T-helper 2 cell (primary cell): ENCODE measurements around the gene EBLN1.

Source experiments
- DNase-seq, 5 experiments: peaks; one replicate each; pipeline versions ENCODE4 v3.0.0 to v3.0.0-alpha.2; 2012 to 2022
- total RNA-seq, 2 donors: gene quantifications; one replicate each; lab custom pipeline; 2026; lab: John Stamatoyannopoulos, UW

EBLN1 gene
- total RNA-seq = 0 reads per million in 2 donors

GRCh38 chr10:22217842-22218241, at the start of gene EBLN1:
Gene EBLN1 (minus strand): TSS chr10:22218015. CDS start chr10:22209983, 8,032 bp downstream.
- DNase-seq = no peak

GRCh38 chr10:22265839-22266537, 48.2 kb upstream of the EBLN1 start:
- DNase-seq = no peak

DNA sequence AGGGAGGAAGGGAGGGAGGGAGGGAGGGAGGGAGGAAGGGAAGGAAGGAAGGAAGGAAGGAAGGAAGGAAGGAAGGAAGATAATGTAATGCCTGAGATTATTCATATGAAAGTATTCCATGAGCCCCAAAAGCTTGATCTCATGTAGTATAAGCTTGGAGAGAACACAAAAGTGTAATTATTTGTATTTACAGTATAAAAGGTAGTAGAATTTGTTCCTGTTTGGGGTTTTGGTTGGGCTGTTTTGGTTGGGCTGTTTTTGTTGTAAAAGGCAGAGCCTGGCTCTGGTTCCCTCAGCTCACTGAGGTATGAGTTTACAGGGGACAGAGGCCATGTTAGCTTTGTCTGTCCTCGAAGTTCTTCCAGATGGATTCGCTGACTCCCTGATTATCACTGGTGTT, 45.3 kb upstream of the EBLN1 start:
- DNase-seq = no peak

DNA sequence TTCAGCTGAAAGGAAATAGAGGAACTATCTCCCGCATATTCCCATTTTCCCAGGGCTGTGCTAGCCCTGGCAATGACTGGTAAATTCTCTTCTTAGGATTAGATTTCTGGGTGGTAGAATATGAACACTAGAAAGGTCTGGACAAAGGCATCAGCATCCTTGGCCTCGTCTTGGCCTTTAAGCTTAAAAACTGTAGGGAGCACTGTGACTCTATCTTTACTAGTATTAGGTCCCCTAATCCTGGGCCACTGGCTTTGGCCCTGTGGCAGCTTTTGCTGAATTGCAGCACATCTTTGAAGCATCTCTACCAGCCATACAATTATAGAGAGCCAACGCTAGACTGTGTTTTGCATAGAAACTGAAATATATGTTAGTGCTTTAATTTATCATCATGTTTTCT, 41.5 kb upstream of the EBLN1 start:
- peak in 1 of 5 experiments; percentile 56 for DNase-seq

DNA sequence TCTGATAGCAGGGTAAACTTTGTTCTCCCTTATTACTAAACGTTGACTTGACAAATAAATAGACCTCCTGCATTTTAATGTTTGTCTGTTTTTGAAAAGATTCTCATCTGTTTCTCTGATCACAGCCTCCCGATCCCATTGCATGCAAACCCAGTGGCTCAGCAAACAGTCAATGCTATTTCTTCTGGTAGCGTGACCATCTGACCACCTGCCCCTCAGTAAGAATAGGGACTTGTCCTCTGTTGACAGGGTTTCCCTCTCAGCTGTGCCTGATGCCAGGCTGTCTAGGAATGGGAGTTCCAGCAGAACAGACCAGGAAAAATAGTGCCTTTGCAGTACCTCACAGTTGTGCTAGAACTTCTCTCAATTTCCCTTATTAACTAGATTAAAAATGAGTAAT, 40.7 kb upstream of the EBLN1 start:
- DNase-seq = no peak

- DNase-seq = peak in 3 of 5 experiments; percentile 8 to 45 (median 17)
Measured at GRCh38 chr10:22253580-22253882, 35.7 kb upstream of the EBLN1 start.

DNA sequence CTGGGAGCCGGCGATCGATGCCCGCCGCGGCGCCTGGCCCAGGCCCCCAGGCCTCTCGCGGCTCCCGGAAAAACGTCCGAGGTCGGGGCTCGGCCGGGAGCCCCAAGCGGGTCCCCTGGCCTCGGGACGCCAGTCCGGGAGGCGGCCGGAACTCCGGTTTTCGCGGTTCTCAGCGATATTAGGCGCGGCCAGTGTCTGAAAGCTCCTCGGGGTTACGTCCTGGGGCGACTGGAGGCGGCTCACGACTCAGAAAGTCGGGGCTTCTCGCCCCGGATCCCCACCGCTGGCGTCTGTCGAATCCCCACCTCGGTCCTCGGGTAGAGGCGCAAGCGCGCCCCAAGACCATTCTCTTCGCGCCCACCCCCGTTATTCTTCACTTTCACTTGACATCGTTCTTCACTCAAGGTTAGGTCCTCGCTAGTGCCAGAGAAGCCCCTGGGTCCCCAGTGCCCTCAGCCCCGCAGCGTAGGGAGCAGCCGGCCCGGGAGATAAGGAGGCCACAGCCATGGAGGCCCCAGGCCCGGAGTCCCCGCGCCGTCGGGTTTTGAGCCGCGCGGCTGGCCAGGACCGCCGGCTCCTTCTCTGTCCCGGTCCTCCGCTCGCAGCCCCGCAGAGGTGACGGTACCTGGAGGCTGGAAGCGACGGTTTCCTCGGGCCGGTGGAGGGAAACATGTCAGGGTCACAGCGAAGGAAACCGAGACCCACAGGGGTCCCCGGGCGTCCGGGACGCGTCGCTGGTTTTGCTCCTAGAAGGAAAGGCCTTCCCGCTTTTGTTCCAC, 35.2 kb upstream of the EBLN1 start:
- peak in 4 of 5 experiments; percentile 9 to 57 (median 22) for DNase-seq

GRCh38 chr10:22252224-22252800, 34.5 kb upstream of the EBLN1 start:
- DNase-seq = peak; percentile 13 to 71 (median 43)

DNA sequence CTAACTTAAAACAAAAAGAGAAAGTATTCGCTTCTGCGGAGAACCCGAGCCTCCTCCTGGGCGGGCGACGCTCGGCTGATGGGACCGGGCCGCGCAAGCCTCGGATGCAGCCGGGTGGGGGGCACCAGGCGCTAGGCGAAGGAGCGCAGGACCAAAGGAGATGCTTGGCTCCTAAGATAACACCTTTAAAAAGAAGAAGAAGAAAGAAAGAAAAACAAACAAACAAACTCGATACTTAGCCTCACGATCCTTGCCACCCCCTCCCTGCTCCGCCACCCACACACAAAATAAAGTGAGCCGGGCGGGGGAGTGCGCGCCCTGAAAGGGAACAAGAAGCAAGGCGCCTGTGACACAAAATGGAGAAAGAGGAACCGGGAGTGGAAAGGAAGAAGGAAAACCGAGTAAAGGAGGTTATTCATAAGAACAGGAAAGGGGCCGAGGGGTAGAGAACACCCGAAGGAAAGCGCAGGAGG, 34.0 kb upstream of the EBLN1 start:
- DNase-seq = peak; percentile 21 to 83 (median 54)

GRCh38 chr10:22250897-22251660, 33.3 kb upstream of the EBLN1 start:
- DNase-seq = peak in 1 of 5 experiments; percentile 62

- DNase-seq = no peak
Measured at GRCh38 chr10:22247636-22248035, 29.8 kb upstream of the EBLN1 start.

- peak in 2 of 5 experiments; percentile 37 to 64 for DNase-seq
Measured at GRCh38 chr10:22246680-22247391, 29.0 kb upstream of the EBLN1 start.

DNA sequence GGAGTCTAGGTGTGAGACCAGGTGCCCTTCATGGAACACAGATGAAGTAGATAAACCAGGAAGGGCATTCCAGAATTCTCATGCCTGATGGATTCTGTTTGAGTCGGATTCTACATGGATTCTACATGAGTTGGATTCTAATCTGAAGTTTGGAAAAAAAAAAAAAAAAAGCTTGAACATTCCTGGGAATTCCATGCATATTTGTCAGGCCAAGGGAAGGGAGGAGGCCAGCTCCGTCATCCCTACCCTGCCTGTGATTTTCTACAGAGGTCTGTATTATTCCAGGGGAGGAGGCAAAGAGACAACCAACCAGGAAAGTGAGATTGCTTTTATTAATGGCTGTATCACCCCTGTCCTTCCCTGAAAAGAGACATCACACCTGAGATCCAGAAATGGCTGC, 27.8 kb upstream of the EBLN1 start:
- no peak for DNase-seq

DNA sequence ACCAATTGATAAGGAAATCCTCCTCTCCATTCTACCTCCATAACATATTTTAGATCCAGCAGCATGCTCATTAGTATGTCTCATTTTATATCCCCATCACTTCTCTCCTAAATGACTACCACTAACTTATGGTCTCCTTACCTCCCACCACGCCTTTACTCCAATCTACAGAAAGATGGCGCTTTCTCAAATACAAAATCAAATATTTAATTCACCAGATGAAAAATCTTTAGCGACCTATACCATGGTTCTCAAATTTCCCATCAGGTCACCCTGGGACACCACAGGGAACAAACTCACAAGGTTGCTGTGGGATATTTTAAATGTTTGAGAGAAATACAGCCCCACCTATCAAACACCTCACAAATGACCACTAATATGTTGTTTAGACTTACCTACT, 27.0 kb upstream of the EBLN1 start:
- no peak for DNase-seq

- no peak for DNase-seq
Measured at GRCh38 chr10:22244001-22244400, 26.2 kb upstream of the EBLN1 start.

DNA sequence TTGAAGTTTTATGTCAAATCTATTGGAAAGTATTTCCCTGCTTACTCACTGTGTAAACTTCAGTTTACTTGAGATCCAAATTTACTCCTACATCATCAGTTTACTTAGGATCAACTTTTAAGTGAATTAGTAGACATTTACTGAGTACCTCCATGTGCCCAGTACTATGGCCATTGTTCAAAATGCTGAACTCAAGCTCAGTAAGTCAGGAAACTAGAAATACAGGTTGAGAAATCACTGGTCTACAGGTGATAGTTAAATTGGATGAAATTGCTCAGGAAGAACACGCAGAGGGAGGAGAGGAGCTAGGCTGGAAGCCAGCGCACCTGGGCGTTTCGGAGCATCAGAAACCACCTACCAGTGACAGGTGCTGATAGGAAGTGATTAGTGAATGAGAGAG, 25.5 kb upstream of the EBLN1 start:
- DNase-seq = no peak

DNA sequence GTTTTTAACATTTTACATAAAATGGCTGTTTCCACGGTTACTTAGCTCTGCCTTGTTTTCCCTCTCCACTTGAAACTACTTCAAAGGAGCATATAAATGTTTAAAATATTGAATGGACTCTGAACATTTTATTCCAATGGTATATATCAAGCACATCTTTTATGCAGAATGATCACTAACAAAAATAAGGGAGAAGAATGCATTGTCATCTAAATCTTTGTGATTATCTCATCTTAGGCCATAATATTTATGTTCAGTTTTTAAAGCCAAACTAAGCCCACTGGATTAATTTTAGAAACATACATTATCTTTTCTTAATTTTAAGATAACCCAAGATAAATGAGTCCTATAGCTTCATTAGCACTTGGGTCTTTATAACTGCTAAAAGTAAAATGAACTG, 13.4 kb upstream of the EBLN1 start:
- DNase-seq = no peak

- DNase-seq = peak in 2 of 5 experiments; percentile 29 to 91
Measured at GRCh38 chr10:22230158-22230833, 12.5 kb upstream of the EBLN1 start.

DNA sequence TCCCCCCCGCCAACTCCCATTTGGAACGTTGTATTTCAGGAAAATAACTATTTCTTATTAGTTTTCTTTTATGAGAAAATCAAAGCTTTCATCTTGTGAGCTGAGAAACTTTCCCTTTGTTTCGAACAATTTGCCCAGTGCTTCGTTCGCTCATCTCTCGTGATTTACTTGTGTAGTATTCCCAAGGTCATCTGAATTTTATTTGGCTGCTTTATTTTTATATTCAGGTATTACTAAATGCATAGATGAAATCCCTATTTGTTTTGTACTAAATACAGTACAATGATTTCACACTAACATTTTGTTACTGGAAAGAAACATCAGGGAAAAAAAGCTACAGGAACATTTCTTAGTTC, 12.0 kb upstream of the EBLN1 start:
- no peak for DNase-seq

GRCh38 chr10:22228943-22229801, 11.4 kb upstream of the EBLN1 start:
- DNase-seq = peak; percentile 50 to 94 (median 75)
